ENCODE results near the gene TBKBP1.

TBKBP1 gene

DNA sequence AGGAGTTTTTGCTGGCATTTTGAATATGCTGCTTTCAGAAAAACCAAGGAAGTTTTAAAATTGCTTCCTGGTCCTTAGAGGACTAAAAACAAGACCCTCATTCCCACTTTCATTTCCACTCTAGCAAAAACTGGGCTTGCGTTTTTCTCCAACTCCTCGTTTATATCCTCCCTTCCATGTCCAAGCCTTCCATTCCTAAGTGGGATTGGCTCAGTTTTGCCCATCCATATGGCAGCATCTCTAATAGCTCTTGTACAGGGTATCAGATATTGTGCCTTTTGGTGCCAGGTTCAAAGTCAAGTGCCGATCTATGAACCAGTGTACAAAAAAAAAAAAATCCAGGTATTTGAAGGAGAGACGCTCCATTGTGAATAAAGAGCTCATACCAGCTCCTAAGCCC, 9.9 kb upstream of the TBKBP1 start:
- TF ChIP-seq, protein P1, sequence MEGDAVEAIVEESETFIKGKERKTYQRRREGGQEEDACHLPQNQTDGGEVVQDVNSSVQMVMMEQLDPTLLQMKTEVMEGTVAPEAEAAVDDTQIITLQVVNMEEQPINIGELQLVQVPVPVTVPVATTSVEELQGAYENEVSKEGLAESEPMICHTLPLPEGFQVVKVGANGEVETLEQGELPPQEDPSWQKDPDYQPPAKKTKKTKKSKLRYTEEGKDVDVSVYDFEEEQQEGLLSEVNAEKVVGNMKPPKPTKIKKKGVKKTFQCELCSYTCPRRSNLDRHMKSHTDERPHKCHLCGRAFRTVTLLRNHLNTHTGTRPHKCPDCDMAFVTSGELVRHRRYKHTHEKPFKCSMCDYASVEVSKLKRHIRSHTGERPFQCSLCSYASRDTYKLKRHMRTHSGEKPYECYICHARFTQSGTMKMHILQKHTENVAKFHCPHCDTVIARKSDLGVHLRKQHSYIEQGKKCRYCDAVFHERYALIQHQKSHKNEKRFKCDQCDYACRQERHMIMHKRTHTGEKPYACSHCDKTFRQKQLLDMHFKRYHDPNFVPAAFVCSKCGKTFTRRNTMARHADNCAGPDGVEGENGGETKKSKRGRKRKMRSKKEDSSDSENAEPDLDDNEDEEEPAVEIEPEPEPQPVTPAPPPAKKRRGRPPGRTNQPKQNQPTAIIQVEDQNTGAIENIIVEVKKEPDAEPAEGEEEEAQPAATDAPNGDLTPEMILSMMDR (IDR thresholded peaks at IDR 0.05), result no peak

DNA sequence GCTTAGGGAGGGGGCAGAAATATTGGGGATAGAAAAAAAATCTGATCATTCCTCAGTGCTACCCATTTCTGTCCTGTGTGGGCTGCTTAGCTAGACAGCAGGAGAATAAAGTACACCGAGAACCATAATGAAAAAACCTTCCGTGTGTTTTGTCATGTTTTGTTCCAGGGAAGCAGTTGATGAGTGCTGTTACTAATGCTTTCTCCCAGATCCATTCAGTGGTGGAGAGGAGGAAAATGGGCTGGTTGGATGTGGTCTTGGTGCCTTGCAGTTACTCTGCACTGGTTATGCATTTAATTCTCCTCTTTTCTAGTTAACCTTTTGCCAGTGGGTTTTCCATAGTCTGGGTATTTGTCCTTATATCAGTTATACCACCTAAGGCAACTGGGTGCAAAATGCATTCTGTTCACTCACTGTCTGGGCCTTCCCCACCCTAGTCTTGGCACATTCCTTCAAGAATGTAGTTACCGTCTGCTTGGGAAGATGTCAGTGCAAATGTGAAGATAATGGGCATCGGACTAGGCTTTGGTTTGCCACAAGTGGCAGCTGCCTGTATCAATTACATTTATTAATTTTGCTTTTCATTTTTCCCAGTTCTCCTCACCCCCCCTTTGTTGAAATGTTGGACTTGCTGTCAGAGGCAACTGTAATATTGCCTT, 9.3 kb upstream of the TBKBP1 start:
- TF ChIP-seq, protein P1 (IDR thresholded peaks at IDR 0.05), result no peak

DNA sequence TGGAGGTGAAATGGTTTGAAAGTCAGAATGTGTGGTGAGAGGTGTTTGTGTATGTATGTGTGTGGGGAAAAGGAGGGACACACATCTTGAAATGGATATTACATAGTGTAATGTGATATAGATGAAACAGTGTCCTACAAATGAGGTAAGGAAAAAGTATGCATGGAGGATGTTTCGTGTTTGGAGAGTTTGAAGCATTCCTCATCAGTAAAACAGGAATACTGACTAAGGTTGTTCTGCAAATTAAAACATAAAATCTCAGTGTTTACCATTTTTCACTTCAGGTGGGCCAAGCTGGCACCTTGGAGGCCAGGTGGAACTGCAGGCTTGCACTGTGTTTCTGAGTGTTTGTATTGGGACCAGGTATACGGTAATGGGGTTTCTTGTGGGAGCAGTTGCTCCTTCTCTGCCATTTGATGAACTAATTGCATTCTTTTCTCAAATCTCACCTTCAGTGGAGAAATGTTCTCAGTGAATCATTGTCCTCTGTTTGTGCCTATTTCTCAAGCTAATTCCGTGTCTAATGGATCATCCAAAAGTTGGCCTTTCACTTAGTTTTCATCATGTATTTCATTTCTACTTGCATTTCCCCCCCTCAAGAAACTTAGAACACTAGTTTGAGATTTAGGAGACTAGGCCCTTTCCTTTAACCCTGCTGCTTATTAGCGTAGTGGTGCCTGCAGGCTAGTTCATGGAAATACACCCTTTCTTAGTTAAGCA, 8.2 kb upstream of the TBKBP1 start:
- TF ChIP-seq, protein P1 (IDR thresholded peaks at IDR 0.05), result no peak

DNA sequence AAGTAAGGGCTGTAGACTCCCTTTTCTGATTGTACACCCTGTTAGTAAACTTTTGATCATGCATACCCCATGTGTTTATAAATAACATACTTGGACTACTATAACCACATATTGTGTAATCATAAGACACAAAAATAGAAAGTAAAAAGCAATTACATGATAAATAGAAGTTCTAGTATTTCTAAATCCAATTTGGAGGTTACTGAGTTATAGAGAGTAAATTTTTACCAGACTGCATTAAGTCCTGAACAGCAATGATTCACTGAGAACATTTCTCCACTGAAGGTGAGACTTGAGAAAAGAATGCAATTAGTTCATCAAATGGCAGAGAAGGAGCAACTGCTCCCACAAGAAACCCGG, 7.7 kb upstream of the TBKBP1 start:
- TF ChIP-seq, protein P1 (IDR thresholded peaks at IDR 0.05), result no peak

DNA sequence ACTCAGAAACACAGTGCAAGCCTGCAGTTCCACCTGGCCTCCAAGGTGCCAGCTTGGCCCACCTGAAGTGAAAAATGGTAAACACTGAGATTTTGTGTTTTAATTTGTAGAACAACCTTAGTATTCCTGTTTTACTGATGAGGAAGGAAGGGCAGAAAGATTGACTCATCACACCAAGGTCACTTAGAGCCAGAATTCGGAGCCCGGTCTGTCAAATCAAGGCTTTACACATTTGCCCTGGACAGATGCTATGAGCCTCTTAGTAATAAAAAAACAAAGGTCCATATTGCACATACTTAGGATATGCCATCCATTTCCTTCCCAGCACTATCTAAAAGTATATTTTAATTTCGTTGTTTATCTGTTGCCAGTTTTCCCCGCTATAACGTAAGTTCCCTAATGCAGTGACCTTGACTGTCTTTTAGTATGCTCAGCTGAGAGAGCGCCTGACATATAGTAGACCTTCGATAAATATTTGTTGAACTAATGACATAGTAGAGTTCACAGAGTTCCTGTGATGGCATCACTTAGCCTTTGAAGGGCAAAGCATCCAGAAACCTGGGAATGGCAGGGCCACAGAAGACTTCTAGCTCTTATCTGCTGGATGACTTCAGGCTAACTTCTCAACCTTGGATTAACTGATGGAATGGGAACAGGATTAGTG, 7.2 kb upstream of the TBKBP1 start:
- TF ChIP-seq, protein P1 (IDR thresholded peaks at IDR 0.05), result no peak

DNA sequence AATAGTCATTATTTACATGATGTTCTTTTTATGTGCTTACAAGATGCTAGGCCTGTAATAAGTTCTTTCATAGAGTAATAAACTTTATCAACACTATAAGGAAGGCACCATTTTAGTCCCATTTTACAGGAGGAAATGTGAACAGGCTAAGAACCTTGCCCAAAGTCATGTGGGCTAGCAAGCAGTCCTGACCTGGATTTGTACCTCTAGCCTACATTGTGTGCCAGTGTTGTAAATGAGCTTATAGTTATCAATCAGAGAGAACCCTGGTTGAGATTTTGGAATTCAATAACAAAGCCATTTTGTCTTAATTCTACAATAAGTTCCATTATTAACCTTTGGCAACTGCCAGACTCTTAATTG, 6.7 kb upstream of the TBKBP1 start:
- TF ChIP-seq, protein P1 (IDR thresholded peaks at IDR 0.05), result no peak

DNA sequence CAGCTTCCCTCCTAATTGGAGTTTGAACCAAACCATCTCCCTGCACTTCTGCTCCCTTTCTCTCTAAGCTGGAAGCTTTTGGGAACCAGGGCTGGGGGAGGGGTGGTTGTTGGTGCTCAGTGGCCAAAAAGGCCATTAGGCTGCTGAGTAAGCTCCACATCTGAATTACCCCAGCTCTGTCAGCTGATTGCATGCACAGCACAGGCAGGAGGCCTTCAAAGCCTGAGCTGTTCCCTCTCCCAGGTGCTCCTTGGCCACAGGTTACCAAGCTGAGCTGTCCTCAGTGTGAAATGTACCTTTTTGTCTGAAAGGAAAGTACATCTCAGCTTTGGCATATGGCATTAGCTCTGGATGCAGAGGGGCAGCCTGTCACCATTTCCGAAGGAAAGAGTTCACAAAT, 6.2 kb upstream of the TBKBP1 start:
- TF ChIP-seq, protein P1 (IDR thresholded peaks at IDR 0.05), result no peak

Data from LNCAP (cell line).